GM23338 (cell line): ENCODE data around the gene GH1.

ENCODE experiments used
- TF ChIP-seq, protein P1 (sequence below): IDR thresholded peaks from one replicate; pipeline ENCODE4 v1.6.1; 2018; ENCODE audit warnings: antibody characterized with exemption; ENCODE audit not compliant: unreplicated experiment
- TF ChIP-seq, protein P2 (sequence below), 2 experiments: fragments of 200-600 bp in 1 of 2; sonication (generic) in 1 of 2; conservative IDR thresholded peaks; 2 replicates each; pipeline versions ENCODE4 v1.5.1 to v1.6.1; 2016 to 2017; ENCODE audit warnings: antibody characterized with exemption in 2 of 2, low read depth in 2 of 2, mild to moderate bottlenecking in 2 of 2, moderate library complexity in 1 of 2

DNA sequence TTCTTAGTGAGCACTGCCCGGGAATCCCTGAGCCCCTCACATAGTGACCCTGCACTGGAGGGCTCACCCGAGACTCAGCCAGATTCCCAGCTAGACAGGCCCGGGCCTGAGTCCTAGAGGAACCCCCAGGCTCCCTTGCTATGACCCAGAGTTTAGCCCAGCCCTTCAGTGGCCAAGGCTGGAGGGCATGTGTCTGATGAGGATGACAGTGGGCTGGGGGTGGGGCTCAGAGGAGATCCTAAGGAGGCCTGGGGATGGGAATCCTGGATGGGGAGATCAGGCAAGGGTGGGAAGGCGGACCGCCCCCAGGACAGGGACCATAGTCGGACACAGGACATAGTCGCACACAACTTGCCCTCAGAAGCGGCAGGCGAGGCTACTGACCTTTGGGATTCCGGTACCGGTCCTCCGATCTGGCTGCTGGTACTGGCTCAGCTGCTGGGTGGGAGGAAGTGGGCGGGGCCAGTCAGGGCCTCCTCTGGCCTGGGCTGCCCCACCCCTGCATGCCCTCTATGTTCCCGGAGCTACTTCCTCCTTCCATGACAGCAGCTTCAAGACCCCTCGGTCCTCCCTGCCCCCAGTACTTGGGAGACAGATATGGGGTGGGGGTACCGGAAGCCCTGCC, 12.4 kb upstream of the GH1 start:
- TF ChIP-seq, protein P1, sequence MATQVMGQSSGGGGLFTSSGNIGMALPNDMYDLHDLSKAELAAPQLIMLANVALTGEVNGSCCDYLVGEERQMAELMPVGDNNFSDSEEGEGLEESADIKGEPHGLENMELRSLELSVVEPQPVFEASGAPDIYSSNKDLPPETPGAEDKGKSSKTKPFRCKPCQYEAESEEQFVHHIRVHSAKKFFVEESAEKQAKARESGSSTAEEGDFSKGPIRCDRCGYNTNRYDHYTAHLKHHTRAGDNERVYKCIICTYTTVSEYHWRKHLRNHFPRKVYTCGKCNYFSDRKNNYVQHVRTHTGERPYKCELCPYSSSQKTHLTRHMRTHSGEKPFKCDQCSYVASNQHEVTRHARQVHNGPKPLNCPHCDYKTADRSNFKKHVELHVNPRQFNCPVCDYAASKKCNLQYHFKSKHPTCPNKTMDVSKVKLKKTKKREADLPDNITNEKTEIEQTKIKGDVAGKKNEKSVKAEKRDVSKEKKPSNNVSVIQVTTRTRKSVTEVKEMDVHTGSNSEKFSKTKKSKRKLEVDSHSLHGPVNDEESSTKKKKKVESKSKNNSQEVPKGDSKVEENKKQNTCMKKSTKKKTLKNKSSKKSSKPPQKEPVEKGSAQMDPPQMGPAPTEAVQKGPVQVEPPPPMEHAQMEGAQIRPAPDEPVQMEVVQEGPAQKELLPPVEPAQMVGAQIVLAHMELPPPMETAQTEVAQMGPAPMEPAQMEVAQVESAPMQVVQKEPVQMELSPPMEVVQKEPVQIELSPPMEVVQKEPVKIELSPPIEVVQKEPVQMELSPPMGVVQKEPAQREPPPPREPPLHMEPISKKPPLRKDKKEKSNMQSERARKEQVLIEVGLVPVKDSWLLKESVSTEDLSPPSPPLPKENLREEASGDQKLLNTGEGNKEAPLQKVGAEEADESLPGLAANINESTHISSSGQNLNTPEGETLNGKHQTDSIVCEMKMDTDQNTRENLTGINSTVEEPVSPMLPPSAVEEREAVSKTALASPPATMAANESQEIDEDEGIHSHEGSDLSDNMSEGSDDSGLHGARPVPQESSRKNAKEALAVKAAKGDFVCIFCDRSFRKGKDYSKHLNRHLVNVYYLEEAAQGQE: no peak
- TF ChIP-seq, protein P2, sequence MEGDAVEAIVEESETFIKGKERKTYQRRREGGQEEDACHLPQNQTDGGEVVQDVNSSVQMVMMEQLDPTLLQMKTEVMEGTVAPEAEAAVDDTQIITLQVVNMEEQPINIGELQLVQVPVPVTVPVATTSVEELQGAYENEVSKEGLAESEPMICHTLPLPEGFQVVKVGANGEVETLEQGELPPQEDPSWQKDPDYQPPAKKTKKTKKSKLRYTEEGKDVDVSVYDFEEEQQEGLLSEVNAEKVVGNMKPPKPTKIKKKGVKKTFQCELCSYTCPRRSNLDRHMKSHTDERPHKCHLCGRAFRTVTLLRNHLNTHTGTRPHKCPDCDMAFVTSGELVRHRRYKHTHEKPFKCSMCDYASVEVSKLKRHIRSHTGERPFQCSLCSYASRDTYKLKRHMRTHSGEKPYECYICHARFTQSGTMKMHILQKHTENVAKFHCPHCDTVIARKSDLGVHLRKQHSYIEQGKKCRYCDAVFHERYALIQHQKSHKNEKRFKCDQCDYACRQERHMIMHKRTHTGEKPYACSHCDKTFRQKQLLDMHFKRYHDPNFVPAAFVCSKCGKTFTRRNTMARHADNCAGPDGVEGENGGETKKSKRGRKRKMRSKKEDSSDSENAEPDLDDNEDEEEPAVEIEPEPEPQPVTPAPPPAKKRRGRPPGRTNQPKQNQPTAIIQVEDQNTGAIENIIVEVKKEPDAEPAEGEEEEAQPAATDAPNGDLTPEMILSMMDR (conservative IDR thresholded peaks at IDR 0.05; ENCODE audit: low read depth in 2 of 2): no peak
